Prostate gland (tissue), 2 donors: ENCODE measurements around the gene FMNL2. TPM values are rescaled to one million over a fixed set of nuclear protein-coding genes. Genes with fewer than 3 reads are reported as not detected.

Source experiments
- DNase-seq: peaks from one replicate; pipeline ENCODE4 v3.0.0-alpha.2; 2019; ENCODE audit warnings: low spot score
- H3K27ac ChIP-seq, 2 donors: fragments of 200-600 bp; sonication (generic); 2 replicates each; pipeline ENCODE4 v1.5.1; 2017 to 2019
- H3K27me3 ChIP-seq: fragments of 200-600 bp; sonication (generic); replicated peaks from 2 replicates; pipeline ENCODE4 v1.5.1; 2019; ENCODE audit not compliant: insufficient read depth
- H3K36me3 ChIP-seq, 2 donors: fragments of 200-600 bp; sonication (generic); 1 replicate in 1 of 2; 2 replicates in 1 of 2; pipeline versions ENCODE4 v1.5.1 to v1.8.1; 2017 to 2019
- H3K4me1 ChIP-seq: fragments of 200-600 bp; sonication (generic); replicated peaks from 2 replicates; pipeline ENCODE4 v1.5.1; 2019
- H3K4me3 ChIP-seq, 2 donors: fragments of 200-600 bp; sonication (generic); 2 replicates each; pipeline ENCODE4 v1.5.1; 2017 to 2019
- H3K9me3 ChIP-seq: fragments of 200-600 bp; sonication (generic); 2 replicates; pipeline ENCODE4 v1.5.1; 2017
- POLR2A ChIP-seq: fragments of 450-650 bp; IDR thresholded peaks from one replicate; pipeline ENCODE4 v1.6.1; 2016; ENCODE audit warnings: antibody characterized with exemption, mild to moderate bottlenecking
- POLR2AphosphoS5 ChIP-seq: sonication (generic); formaldehyde crosslinking; IDR thresholded peaks from one replicate; pipeline ENCODE4 v1.6.1; 2017; ENCODE audit warnings: antibody characterized with exemption
- WGBS: methylation state at CpG from one replicate; pipeline ENCODE4 v1.1.5; 2018; 5-methylcytosine and 5-hydroxymethylcytosine counted together
- intact Hi-C: fragments of 100-400 bp; cut with DNase I; formaldehyde crosslinking; loops from one replicate; pipeline ENCODE4 v1.14.2; 2022
- total RNA-seq, 2 donors: library from RNA; depleted of rRNA; stranded (reverse); fragments of >200 nt; gene quantifications; one replicate each; pipeline ENCODE4 v1.1.0, GENCODE V29; 2016
- TF ChIP-seq, protein P1 (sequence below), 4 experiments: fragments of 200-600 bp in 2 of 4; fragments of 450-650 bp in 2 of 4; sonication (generic) in 2 of 4; IDR thresholded peaks; 1 replicate in 3 of 4; 2 replicates in 1 of 4; pipeline ENCODE4 v1.5.1; 2016 to 2019; ENCODE audit warnings: antibody characterized with exemption in 4 of 4, mild to moderate bottlenecking in 2 of 4, moderate library complexity in 2 of 4

The FMNL2 gene
- total RNA-seq, 2 donors from 2014 or later, result 9.8 to 19.4 TPM

DNA sequence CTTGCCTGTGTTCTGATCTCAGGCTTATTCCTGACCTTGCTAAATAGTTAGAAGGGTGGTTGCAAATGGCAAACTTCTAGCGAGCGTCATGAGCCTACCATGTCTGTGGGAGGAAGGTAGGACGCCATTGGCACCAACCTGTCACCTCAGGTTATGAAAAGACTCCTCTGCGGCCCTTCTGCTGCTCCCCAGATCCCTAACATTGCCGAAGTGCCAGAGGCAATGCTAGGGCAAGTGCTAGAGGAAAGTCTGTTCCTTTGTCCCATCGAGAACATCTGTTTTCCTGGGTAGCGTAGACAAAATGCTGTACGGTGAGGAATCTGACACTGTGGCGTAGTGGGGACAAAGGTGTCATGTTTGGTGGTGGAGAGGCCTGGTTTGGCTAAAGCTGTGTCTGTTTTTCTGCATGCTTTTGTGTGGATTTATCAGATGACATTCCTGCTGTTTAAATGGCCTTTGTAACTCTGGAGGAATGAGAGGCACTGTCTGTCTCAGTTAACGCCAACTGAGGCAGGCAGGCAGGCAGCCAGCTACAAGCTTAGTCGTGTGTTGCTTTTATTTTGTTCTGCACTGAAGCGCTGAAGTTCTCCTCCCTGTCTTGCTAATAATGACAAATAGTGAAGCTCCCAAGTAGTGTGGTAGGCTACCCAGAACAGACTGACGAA lies 288.2 kb downstream of the FMNL2 start:
- H3K4me3 ChIP-seq, result no peak overlapping the region
- H3K4me1 ChIP-seq, result no peaks in the 10 kb centered on the region
- intact Hi-C loops, result loop anchor here (5.0 to 10.0 kb wide), 2 partner anchors 218 to 286 kb away; partner anchors contain the start of gene FMNL2

DNA sequence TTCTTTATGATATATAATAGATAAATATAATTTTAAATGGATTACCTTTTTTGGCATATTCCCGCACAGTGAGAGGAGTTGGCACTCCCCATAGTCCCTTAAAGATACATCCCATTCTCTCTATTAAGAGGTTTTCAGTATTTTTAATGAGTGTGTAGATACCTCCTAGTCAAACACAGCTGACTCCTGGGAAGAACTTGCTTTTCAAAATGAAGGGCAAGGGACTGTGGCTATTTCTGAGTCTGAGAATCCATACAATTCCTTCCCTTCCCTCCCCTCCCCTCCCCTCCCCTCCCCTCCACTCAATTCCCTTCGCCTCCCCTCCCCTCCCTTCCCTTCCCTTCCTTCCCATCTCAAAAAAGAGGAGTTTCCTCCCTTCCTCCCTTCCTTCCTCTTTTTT lies 288.8 kb downstream of the FMNL2 start:
- 100% methylated on average over 1 of the region's 2 CpGs for WGBS
- Histone ChIP-seq H3K36me3 (no peaks in the 10 kb centered on the region), H3K9me3 (no peaks in the 10 kb centered on the region), H3K4me1 (no peaks in the 10 kb centered on the region), H3K27ac (no peak overlapping the region), H3K4me3 (no peak overlapping the region), H3K27me3 (no peaks in the 10 kb centered on the region)
- intact Hi-C loops, result loop anchor here (5.0 to 10.0 kb wide), 2 partner anchors 219 to 286 kb away; partner anchors contain the start of gene FMNL2
- TF ChIP-seq, protein P1, sequence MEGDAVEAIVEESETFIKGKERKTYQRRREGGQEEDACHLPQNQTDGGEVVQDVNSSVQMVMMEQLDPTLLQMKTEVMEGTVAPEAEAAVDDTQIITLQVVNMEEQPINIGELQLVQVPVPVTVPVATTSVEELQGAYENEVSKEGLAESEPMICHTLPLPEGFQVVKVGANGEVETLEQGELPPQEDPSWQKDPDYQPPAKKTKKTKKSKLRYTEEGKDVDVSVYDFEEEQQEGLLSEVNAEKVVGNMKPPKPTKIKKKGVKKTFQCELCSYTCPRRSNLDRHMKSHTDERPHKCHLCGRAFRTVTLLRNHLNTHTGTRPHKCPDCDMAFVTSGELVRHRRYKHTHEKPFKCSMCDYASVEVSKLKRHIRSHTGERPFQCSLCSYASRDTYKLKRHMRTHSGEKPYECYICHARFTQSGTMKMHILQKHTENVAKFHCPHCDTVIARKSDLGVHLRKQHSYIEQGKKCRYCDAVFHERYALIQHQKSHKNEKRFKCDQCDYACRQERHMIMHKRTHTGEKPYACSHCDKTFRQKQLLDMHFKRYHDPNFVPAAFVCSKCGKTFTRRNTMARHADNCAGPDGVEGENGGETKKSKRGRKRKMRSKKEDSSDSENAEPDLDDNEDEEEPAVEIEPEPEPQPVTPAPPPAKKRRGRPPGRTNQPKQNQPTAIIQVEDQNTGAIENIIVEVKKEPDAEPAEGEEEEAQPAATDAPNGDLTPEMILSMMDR (IDR thresholded peaks at IDR 0.05), result no peak
- TF ChIP-seq POLR2AphosphoS5, result no peak
- no peak for DNase-seq

More for the DNA sequence above, 288.2 kb downstream of the FMNL2 start:
- Histone ChIP-seq H3K27ac (no peak overlapping the region), H3K27me3 (no peaks in the 10 kb centered on the region), H3K9me3 (no peaks in the 10 kb centered on the region), H3K36me3 (no peaks in the 10 kb centered on the region)
- no peak for TF ChIP-seq POLR2A
- no peak for TF ChIP-seq POLR2AphosphoS5
- TF ChIP-seq, protein P1 (IDR thresholded peaks at IDR 0.05), result no peak
- no peak for DNase-seq
- 71% methylated on average over 13 of the region's 13 CpGs for WGBS

DNA sequence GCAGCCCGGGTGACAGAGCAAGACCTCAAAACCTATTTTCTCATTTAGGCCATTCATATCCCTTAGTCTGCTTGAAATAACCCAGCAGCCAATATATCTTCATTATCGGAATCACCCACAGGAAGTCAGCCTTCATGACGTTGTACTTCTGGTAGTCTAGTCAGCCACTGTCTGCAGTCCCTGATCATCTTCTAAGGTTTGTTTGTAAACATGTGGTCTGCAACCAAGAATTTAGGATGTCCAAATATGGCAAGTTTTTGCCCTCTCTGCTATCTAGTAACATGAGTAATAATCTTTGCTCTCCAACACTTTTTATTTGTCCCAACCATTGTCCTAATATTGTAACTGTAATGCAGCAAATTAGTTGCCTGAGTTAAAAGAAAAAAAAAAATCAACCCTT lies 289.8 kb downstream of the FMNL2 start:
- Histone ChIP-seq H3K27me3 (no peaks in the 10 kb centered on the region), H3K27ac (no peak overlapping the region), H3K4me3 (no peak overlapping the region), H3K9me3 (no peaks in the 10 kb centered on the region), H3K4me1 (no peaks in the 10 kb centered on the region), H3K36me3 (no peaks in the 10 kb centered on the region)
- DNase-seq, result no peak
- WGBS, result 80% methylated on average over 3 of the region's 3 CpGs
- intact Hi-C loops, result loop anchor here (5.0 to 10.0 kb wide), 2 partner anchors 220 to 288 kb away; partner anchors contain the start of gene FMNL2
- TF ChIP-seq, protein P1 (IDR thresholded peaks at IDR 0.05), result no peak
- TF ChIP-seq POLR2A (no peak), POLR2AphosphoS5 (no peak)

DNA sequence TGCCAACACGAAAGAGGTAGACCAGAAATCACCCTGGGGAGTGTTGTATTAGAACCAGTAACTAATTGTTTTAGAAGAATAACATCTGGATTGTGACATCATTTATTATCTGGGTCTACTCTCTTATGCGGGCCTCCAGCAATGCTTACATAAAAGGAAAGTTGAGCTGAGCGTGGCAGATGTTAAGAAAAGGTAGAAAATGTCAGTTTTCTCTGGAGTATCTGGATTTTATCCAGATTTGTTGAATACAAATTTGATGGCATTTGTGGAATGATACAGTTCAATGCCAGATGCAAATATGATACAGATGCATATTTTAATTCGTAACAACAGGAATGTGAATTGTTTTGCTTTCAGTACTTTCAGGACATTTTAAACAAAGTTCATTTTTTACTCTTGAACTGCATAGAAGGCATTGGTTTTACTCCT lies 292.0 kb downstream of the FMNL2 start:
- H3K27me3 ChIP-seq, result no peaks in the 10 kb centered on the region
- no peak overlapping the region for H3K4me3 ChIP-seq
- H3K9me3 ChIP-seq, result no peaks in the 10 kb centered on the region
- H3K27ac ChIP-seq, result no peak overlapping the region
- DNase-seq, result no peak
- intact Hi-C loops, result loop anchor here (10.0 kb wide), 1 partner anchor 222 kb away; no protein-coding TSS in a partner anchor
- no peaks in the 10 kb centered on the region for H3K36me3 ChIP-seq
- TF ChIP-seq POLR2AphosphoS5 (no peak), POLR2A (no peak)
- TF ChIP-seq, protein P1 (IDR thresholded peaks at IDR 0.05), result no peak
- no peaks in the 10 kb centered on the region for H3K4me1 ChIP-seq
- WGBS, result 44% methylated on average over 4 of the region's 4 CpGs
